ENCODE measurements around the gene CTRB1.
"Not testable (repeated sequence)": the region's sequence is repeated elsewhere in the genome, so short reads cannot be mapped to it uniquely, and the experiment has no call there.

CTRB1 gene

GRCh38 chr16:75238853-75239541 lies 20.2 kb downstream of the CTRB1 start:
- Histone ChIP-seq H3K4me2 (ENCODE audit: low read length) (no peak overlapping the region), H3K9ac (ENCODE audit: low read length) (no peak overlapping the region), H3K4me3 (ENCODE audit: low read length) (no peak overlapping the region), H3K4me1 (ENCODE audit: low read length) (no peaks in the 10 kb centered on the region; the same call in 1 of the 2 replicates), H3K9me3 (ENCODE audit: insufficient read depth, low read length) (no peaks in the 10 kb centered on the region), H3K79me2 (ENCODE audit: low read length) (no peaks in the 10 kb centered on the region), H3K27me3 (ENCODE audit: low read depth, low read length) (no peaks in the 10 kb centered on the region), H4K20me1 (ENCODE audit: insufficient read depth, low read length) (peaks cover 3% of the 10 kb centered on the region; the same call in 1 of the 2 replicates), H3K36me3 (replicated peaks; ENCODE audit: low read depth, low read length) (no peaks in the 10 kb centered on the region), H3K27ac (ENCODE audit: low read length) (no peak overlapping the region), H2AFZ (ENCODE audit: low read depth, low read length) (no peak overlapping the region)
- TF ChIP-seq EZH2phosphoT487 (IDR thresholded peaks at IDR 0.05; ENCODE audit: low read depth), result no peak
- no peak for TF ChIP-seq CTCF (IDR thresholded peaks at IDR 0.05; ENCODE audit: low read depth, low read length)

- TF ChIP-seq EZH2phosphoT487 (IDR thresholded peaks at IDR 0.05; ENCODE audit: low read depth) (no peak), CTCF (IDR thresholded peaks at IDR 0.05; ENCODE audit: low read depth, low read length) (no peak)
- no peaks in the 10 kb centered on the region for H3K9me3 ChIP-seq (ENCODE audit: insufficient read depth, low read length)
- no peak overlapping the region for H3K27ac ChIP-seq (ENCODE audit: low read length)
- peaks cover 6% of the 10 kb centered on the region for H3K4me1 ChIP-seq (ENCODE audit: low read length)
- no peak overlapping the region for H3K4me2 ChIP-seq (ENCODE audit: low read length)
- peaks cover 3% of the 10 kb centered on the region; the same call in 1 of the 2 replicates for H4K20me1 ChIP-seq (ENCODE audit: insufficient read depth, low read length)
- no peak overlapping the region for H2AFZ ChIP-seq (ENCODE audit: low read depth, low read length)
- no peak overlapping the region for H3K9ac ChIP-seq (ENCODE audit: low read length)
- no peaks in the 10 kb centered on the region for H3K36me3 ChIP-seq (replicated peaks; ENCODE audit: low read depth, low read length)
- no peak overlapping the region for H3K4me3 ChIP-seq (ENCODE audit: low read length)
- H3K27me3 ChIP-seq (ENCODE audit: low read depth, low read length), result no peaks in the 10 kb centered on the region
- no peaks in the 10 kb centered on the region for H3K79me2 ChIP-seq (ENCODE audit: low read length)
These were observed 20.8 kb downstream of the CTRB1 start for GRCh38 chr16:75239542-75240122.

- not testable (repeated sequence) for H4K20me1 ChIP-seq (ENCODE audit: insufficient read depth, low read length); H2AFZ ChIP-seq (ENCODE audit: low read depth, low read length); H3K9ac ChIP-seq (ENCODE audit: low read length); H3K4me2 ChIP-seq (ENCODE audit: low read length); H3K79me2 ChIP-seq (ENCODE audit: low read length); H3K4me3 ChIP-seq (ENCODE audit: low read length); H3K27ac ChIP-seq (ENCODE audit: low read length); H3K36me3 ChIP-seq (replicated peaks; ENCODE audit: low read depth, low read length); H3K27me3 ChIP-seq (ENCODE audit: low read depth, low read length); H3K9me3 ChIP-seq (ENCODE audit: insufficient read depth, low read length)
- H3K4me1 ChIP-seq (ENCODE audit: low read length), result peaks cover 14% of the 10 kb centered on the region
These were observed 21.8 kb downstream of the CTRB1 start for GRCh38 chr16:75240633-75241032.

GRCh38 chr16:75241412-75241811 lies 22.6 kb downstream of the CTRB1 start:
- H3K9ac ChIP-seq (ENCODE audit: low read length), result no peak overlapping the region
- H3K4me1 ChIP-seq (ENCODE audit: low read length), result peaks cover 14% of the 10 kb centered on the region
- no peaks in the 10 kb centered on the region for H3K9me3 ChIP-seq (ENCODE audit: insufficient read depth, low read length)
- H3K27me3 ChIP-seq (ENCODE audit: low read depth, low read length), result no peaks in the 10 kb centered on the region
- H3K27ac ChIP-seq (ENCODE audit: low read length), result no peak overlapping the region
- no peak overlapping the region for H2AFZ ChIP-seq (ENCODE audit: low read depth, low read length)
- no peaks in the 10 kb centered on the region for H3K36me3 ChIP-seq (replicated peaks; ENCODE audit: low read depth, low read length)
- H3K4me3 ChIP-seq (ENCODE audit: low read length), result no peak overlapping the region
- H4K20me1 ChIP-seq (ENCODE audit: insufficient read depth, low read length), result peaks cover 3% of the 10 kb centered on the region; the same call in 1 of the 2 replicates
- H3K79me2 ChIP-seq (ENCODE audit: low read length), result no peaks in the 10 kb centered on the region
- no peak overlapping the region for H3K4me2 ChIP-seq (ENCODE audit: low read length)
- TF ChIP-seq EZH2phosphoT487 (IDR thresholded peaks at IDR 0.05; ENCODE audit: low read depth) (no peak), CTCF (IDR thresholded peaks at IDR 0.05; ENCODE audit: low read depth, low read length) (no peak)
